ENCODE measurements around the gene CCDC154.

DNA sequence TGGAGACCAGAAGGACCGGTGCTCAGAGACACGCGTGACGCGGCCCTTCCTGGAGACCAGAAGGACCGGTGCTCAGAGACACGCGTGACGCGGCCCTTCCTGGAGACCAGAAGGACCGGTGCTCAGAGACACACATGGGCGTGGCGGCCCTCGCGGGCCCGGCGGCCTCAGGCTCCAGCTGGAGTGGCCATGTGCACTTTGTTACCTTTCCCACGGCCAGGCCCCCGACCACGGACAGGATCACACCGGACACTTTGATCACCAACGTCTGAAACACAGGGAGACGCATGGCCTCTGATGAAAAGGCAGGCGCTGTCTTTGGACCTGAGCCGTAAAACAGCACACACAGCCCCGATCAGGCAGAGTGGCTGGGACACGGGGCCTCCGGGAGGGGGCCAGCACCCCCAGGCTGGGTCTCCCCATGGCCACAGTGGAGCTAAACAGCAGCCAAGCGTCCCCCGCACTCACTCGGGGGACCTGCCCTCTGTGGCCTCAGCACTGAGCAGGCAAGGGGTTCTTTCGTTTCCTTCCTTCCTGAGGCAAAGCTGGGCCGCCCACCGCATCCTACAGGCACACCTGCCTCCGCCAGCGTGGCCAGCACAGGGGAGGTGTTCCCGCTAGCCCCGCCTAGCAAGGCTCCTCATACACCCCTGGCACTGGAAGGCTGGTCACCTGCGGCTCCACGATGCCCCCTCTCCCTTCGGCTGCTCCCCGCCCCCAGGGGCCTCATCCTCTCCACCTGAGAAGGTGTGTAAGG is 13.3 kb upstream of the CCDC154 start:
- TF ChIP-seq, protein P1, sequence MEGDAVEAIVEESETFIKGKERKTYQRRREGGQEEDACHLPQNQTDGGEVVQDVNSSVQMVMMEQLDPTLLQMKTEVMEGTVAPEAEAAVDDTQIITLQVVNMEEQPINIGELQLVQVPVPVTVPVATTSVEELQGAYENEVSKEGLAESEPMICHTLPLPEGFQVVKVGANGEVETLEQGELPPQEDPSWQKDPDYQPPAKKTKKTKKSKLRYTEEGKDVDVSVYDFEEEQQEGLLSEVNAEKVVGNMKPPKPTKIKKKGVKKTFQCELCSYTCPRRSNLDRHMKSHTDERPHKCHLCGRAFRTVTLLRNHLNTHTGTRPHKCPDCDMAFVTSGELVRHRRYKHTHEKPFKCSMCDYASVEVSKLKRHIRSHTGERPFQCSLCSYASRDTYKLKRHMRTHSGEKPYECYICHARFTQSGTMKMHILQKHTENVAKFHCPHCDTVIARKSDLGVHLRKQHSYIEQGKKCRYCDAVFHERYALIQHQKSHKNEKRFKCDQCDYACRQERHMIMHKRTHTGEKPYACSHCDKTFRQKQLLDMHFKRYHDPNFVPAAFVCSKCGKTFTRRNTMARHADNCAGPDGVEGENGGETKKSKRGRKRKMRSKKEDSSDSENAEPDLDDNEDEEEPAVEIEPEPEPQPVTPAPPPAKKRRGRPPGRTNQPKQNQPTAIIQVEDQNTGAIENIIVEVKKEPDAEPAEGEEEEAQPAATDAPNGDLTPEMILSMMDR (conservative IDR thresholded peaks at IDR 0.05) = no peak
- no peak for TF ChIP-seq ZFX (IDR thresholded peaks at IDR 0.05)

Data from C4-2B (cell line).